HS-5 (cell line): ENCODE measurements around the gene TMEM259.

Experiments used
- DNase-seq: peaks from one replicate; pipeline ENCODE4 v3.0.0-alpha.2; 2012; ENCODE audit warnings: low read depth

The TMEM259 gene

DNA sequence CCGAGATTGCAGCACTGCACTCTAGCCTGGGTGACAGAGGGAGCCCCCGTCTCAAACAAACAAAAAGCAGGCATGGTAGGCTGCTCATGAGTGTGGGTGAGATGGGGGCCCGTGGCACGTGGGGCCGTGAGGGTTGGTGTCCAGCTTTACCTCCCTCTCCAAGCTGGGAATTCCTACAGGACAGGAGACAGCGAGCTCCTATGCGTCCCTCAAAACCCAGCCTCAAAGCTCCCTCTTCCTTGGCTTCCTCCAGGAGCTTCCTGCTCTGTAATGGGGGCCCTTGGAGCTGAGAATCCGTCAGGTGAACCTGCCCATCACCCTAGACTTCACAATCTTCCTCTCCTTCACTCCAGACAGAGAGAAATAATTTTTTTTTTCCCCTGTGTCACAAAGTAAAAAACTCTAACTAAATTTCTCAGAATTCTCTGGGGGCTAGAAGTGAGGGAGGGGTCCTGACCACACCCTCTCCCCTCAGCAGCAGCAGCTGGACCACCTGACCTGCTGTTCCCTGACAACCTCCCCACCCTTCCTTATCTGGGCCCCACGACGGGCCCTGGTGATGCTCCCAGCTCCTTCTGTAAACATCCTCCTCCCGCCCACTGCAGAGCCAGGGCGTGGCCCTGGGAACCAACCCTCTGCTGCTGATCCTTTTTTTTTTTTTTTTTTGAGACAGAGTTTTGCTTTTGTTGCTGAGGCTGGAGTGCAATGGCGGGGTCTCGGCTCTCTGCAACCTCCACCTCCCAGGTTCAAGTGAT is 58.9 kb downstream of the TMEM259 start:
- DNase-seq = no peak

DNA sequence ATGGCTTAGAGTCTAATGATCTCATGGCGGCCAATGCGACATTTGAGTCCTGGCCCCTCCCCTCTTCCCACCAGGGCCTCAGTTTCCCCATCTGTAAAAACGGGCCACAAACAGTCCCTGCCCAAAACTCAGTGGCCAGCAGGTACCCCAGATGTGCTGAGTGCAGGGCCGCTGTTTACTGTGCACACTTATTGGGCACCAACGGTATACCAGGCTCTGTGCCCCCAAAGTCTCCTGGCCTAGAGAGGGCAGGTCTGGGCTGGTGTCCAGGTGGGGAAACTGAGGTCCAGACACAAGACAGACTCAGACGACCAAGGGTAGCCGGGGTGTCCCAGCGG is 60.4 kb downstream of the TMEM259 start:
- no peak for DNase-seq

DNA sequence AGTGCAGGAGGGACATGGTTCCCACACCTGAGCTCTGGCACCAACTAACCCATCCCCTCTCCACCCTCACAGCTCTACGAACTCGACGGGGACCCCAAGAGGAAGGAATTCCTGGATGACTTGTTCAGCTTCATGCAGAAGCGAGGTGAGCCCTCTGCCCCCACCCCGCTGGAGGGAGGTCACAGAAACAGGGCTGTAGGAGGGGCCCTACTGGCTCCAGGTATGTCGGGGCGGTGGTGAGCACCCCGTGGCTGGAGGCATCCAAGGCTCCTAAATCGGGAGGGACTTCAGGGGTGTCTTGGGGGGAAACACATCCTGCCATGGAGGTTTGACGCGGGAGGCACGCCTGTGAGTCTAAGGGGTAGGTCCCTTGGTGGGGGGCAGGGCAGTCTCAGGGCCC is 60.9 kb downstream of the TMEM259 start:
- no peak for DNase-seq
